Stimulated activated CD4-positive, alpha-beta T cell treated with anti-CD3 and anti-CD28 coated beads, Interleukin-12 subunit alpha, Interleukin-12 subunit beta, amount 100 ng/mL, for 24 hours (primary cell): Measurements from ENCODE around the gene DNMT3A.
"Not testable (repeated sequence)": the region's sequence is repeated elsewhere in the genome, so short reads cannot be mapped to it uniquely, and the experiment has no call there.

Experiments
- DNase-seq, 2 experiments: peaks; one replicate each; pipeline ENCODE4 v3.0.0-alpha.2; 2020; ENCODE audit warnings: low read depth in 2 of 2

Gene DNMT3A

GRCh38 chr2:25237764-25238163 lies 104.0 kb downstream of the DNMT3A start:
- no peak for DNase-seq

DNA sequence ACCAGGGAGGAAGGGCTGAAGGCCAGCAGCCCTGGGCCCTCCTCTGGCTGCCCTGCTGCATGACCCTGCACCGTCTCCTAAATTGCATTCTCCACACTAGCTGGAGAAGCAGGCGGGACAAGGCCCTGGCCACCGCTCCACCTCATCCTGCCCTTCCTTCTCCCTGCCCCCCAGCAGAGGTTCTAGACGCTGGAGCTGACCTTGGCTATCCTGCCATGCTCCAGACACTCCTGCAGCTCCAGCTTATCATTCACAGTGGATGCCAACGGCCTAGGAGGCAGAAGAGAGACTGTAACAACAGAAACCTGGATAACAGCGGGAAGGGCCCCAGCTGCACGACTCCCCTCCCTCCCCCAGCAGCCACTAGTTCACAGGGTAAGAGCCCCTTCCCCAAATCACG lies 105.0 kb downstream of the DNMT3A start:
- DNase-seq: no peak

GRCh38 chr2:25234738-25235137 lies 107.0 kb downstream of the DNMT3A start:
- no peak for DNase-seq

- DNase-seq: no peak
Observed at GRCh38 chr2:25233916-25234605, 107.7 kb downstream of the DNMT3A start.

GRCh38 chr2:25232248-25232825 lies 109.4 kb downstream of the DNMT3A start:
- no peak for DNase-seq

- DNase-seq: no peak
Observed at GRCh38 chr2:25230948-25231311, 110.8 kb downstream of the DNMT3A start.

DNA sequence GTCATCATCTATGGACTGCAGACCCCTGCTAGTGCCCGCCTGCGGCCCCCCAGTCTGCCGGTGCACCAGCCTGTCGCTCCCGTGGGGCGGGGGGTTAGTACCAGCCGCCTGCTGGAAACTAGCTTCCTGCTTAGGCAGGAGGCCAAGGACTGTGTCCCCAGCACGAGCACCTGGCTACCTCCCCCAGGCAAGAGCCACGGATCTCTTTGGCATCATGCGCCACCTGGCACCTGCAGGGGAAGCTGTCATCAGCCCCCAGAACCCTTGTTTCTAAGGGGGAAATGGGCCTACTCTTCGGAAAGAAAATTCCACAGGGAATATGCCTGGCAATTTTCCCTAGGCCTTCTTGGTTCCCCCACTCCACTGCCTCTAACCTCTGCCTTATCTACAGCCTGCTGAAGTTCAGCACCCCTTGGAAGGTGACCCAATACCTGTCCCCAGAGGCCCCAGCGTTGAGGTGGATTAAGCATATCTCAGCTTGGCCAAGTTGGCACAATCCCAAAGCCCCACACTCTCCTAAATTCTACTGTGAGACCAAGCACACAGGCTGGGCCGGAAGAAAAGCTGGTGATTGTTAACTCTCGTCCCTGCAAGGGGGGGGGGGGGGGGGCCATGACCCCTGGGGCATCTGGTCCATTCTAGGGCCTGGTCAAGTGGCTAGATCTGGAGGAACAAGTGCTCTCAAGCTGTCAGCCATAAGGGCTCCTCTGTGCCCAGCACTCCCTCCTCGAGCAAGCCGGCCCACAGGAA lies 111.4 kb downstream of the DNMT3A start:
- DNase-seq: no peak

- DNase-seq: no peak
Observed at GRCh38 chr2:25229279-25230197, 112.2 kb downstream of the DNMT3A start.

- DNase-seq: peak in 1 of 2 experiments; percentile 21
Observed at GRCh38 chr2:25228848-25229278, 112.9 kb downstream of the DNMT3A start.

DNA sequence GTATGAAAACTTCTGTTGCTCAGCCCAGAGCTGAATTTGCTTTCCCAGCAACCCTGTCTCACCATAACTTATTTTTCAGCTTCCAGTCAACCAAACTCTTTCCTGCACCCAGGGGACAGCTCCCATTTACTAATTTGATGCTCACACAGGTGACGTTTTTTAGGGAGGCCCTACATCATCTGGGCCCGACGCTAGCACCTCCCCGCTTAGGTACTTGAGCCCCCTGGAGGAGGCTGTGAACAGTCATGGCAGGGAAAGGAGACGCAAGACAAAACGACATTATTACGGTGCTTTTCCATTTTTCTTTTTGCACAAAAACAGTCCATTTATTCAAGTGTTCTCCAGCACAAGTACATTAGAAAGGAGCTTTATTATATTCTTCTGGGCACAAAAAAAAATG lies 114.1 kb downstream of the DNMT3A start:
- DNase-seq: no peak

DNA sequence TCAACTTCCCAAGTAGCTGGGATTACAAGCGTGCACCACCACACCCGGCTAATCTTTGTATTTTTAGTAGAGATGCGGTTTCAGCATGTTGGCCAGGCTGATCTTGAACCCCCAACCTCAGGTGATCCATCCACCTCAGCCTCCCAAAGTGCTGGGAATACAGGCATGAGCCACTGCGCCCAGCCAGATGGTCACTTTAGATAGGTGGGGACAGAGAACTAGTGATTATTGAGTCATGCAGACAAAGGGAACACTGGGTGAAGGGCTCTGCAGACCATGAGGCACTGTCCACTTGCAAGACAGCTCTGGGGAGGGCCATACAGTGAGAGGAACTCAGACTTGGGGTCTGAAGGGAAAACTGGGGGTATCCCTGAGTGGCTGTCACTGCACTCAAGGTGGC lies 114.9 kb downstream of the DNMT3A start:
- DNase-seq: no peak

DNA sequence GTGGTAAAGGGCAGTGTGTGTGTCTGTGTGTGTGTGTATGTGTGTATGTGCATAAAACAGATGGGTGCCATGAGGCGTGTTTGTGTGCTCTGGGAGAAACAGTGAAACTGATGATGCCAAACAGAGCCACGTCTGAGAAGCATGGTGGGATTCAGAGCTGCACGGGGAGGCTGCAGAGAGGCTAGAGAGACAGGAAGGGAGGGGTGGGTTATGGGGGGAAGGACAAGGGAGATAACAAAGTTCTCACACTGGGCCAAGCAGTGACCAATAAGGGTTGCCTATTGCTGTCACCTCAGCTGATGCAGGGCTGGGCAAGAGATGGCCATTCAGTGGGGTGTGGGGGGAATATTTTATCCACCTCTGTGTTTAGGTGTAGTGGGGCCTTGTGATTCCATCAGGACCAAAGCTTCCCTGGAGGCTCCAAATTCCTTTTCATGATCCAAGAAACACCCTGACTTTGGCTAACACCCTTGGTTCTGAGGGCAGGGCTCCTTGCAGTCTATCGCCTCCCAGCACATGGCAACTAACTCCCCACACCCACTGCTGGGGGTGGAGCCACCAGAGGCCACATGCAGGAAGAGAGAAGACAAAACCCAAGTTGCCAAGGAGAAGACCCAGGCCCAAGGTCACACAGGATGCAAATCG lies 119.1 kb downstream of the DNMT3A start:
- DNase-seq: no peak

DNA sequence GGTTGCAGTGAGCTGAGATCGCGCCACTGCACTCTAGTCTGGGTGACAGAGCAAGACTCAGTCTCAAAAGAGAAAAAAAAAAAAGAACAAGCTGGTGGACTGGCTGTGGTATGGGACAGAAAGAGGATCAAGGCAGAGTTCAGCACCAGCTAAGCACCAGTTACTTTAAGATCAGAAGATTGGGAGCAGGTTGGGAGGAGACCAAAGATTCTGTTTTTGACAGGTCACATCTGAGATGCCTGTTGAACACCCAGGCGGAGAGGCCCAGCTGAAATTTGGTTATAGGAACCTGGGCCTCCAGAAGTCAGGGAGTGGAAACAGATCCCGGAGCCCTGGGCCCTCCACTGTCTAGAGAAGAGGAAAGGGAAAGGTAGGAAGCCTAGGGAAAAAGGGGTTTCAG lies 120.1 kb downstream of the DNMT3A start:
- DNase-seq: no peak

GRCh38 chr2:25220313-25220712 lies 121.4 kb downstream of the DNMT3A start:
- no peak for DNase-seq

DNA sequence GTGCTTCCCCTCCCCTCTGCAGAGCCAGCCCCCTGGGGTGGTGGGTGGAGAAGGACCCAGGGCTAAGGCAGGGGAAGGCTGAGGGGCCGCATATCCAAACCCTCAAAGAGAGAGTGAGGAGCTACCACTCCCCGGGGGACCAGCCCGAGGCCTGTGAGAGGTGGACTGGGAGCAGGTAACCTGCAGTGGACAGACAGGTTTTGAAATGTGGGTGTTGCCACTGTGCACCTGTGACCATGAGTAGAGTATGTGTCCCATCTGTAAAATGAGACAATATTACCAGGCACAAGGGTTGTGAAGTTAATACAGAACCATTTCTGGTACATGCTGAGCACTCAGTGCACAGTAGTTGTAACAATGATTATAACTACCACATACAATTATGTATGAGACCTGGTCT lies 122.1 kb downstream of the DNMT3A start:
- DNase-seq: no peak

GRCh38 chr2:25218100-25218499 lies 123.6 kb downstream of the DNMT3A start:
- DNase-seq: no peak

- peak; percentile 72 to 78 for DNase-seq
Observed at GRCh38 chr2:25215948-25216679, 125.6 kb downstream of the DNMT3A start.

GRCh38 chr2:25215232-25215631 lies 126.5 kb downstream of the DNMT3A start:
- DNase-seq: no peak

GRCh38 chr2:25213229-25213628 lies 128.5 kb downstream of the DNMT3A start:
- no peak for DNase-seq

DNA sequence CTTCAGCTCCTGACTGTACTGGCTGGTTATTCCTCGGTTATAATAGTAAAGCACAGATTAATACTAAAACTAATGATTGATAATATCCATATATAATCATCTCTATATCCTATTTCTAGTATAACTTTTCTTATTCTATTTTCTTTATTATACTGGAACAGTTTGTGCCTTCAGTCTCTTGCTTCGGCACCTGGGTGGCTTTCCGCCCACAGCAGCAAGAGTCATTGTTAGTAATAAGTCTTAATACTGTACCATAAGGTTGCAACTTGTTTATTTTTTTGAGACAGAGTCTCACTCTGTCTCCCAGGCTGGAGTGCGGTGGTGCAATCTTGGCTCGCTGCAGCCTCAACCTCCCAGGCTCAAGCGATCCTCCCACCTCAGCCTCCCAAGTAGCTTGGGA lies 130.8 kb downstream of the DNMT3A start:
- not testable (repeated sequence) for DNase-seq

DNA sequence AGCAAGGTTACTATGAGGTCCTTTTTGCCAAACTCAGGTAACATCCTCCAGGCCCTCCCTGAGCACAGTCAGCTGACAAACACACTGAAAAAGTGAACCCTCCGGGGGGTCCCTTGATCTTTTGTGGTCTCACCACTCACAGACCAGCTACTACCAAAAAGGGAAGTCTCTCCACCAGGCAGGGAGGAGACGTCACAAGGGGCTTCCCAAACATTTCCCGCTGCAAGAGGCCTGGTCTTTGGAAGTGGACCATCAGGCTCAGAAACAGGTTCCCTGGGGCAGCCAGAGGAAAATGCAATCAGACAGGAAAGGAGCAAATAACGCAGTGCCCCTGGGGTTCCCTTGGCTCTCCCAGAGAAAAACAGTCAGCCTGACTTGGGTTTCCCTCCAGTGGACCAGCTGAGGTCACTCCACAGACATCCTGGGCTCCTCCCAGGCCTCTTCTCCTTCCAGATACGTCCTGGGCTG lies 134.6 kb downstream of the DNMT3A start:
- no peak for DNase-seq
